ENCODE data around the gene RAB14. TPM values are rescaled to one million over a fixed set of nuclear protein-coding genes. Genes with fewer than 3 reads are reported as not detected.
"Not testable (repeated sequence)": the region's sequence is repeated elsewhere in the genome, so short reads cannot be mapped to it uniquely, and the experiment has no call there.

The RAB14 gene
- total RNA-seq, 1 donor from 2014 or later, result 37.8 TPM

DNA sequence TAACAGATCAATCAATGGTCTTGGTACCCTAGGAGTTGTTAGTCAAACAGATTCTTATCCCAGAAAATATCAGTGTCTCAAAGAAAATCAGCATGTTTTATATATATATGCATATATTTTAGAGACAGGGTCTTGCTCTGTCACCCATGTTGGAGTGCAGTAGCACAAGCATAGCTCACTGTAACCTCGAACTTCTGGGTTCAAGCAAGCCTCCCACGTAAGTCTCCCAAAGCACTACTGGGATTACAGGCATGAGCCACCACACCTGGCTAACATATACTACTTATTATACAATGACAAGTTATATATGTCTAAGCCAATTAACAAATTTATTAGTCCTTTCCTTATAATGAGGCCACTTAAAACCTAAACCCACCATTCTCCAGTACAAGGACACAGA lies 10.4 kb downstream of the RAB14 start:
- DNase-seq (ENCODE audit: low spot score), result no peak

DNA sequence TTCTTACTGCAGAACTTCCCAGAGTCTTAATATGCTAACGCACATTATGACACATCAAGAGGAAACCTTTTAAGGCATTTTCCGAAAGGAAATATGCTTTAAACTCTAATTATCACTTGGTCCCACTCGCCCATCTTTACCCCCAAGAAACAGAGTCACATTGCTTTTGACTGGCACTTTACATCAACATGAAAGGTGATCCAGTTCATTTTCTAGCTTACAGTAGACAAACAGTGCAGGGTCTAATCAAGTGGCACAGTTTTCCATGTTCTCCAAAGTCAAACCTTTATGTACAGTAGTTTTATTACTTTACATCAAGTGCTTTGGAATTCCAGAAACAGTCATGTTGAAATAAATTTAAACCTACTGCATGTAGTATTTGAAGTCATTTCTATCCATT lies 12.0 kb downstream of the RAB14 start:
- no peak for DNase-seq (ENCODE audit: low spot score)

GRCh38 chr9:121189006-121189405 lies 12.7 kb downstream of the RAB14 start:
- DNase-seq (ENCODE audit: low spot score), result no peak

GRCh38 chr9:121187636-121188305 lies 13.9 kb downstream of the RAB14 start:
- DNase-seq (ENCODE audit: low spot score), result peak; percentile 20

DNA sequence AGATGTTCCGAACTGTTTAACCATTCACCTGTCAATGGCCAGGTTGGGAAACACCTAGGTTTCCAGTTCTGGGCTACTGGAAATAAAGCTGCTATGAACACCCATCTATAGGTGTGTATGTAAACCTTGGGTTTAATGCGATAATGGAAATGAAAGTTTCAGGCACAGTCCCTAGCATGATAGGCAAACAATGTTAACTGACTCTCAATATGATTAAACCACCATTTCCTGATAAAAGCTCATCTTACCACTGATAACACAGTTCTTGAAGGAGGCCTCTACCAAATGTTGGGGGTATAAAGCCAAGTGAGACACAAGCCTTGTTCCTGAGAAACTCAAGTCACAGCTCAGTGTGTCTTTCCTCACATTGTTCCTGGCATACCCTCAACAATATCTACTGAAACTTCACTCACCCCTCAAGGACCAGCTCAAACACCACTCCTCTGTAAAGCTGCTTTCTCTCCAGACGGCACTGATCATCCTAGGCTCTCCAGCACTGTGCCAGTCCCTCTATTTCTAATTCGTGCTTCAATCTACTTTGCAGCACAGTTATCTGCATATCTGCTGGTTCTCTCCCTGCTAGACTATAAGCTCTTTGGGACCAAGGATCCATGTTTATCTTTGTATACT lies 15.8 kb downstream of the RAB14 start:
- DNase-seq (ENCODE audit: low spot score), result no peak

- no peak for DNase-seq (ENCODE audit: low spot score)
These were observed 16.4 kb downstream of the RAB14 start for GRCh38 chr9:121185178-121185745.

DNA sequence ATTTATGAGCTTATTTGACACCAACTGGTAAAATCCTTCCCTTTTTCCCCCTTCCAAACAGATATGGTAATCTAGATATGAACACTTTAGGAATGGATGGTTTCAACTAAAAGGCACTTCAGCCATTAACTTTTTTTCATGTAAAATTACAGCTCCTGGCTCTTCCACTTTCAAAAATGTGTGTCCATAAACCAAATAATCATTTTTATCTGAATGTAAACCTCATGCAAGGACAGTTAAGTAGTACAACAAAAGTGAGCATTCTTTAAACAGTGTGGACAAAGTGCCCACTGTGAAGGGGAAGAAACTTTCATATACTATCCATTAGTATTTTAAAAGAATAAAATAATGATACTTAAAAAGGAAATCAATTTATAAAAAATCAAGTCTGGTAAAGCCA lies 17.2 kb downstream of the RAB14 start:
- no peak for DNase-seq (ENCODE audit: low spot score)

DNA sequence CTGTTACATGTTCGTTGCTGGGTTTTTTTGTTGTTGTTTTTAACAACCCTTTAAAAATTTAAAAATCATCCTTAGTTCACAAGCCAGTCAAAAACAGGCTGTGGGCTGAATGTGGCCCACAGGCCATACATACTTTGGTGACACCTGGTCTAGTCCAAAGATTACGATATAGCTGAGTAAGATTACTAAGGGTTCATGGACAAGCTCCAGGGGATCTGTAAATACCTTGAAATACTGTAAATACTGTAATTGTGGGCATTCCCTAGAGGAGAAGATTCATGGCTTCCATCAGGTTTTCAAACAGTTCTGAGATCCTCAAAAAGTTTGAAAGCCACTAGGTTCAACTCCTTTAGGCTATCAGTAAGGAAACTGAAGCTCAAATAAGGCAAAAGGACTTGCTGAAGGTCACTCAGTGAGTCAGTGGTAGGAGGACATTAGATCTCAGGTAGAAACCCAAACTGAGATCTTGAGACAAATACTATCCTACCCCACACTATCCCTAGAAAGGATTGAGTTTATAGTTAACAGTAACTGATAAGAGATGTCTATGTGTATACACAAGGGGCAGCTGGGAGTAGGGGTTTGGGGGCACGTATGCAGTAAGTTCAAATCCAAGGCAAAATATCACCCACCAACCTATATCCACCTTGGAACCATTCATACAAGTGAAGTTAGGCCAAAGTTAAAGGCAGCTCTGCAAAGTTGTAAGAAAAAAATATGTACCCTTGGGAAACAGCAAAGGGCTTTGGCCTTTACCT lies 17.8 kb downstream of the RAB14 start:
- no peak for DNase-seq (ENCODE audit: low spot score)

- no peak for DNase-seq (ENCODE audit: low spot score)
These were observed 18.7 kb downstream of the RAB14 start for GRCh38 chr9:121182989-121183388.

- DNase-seq (ENCODE audit: low spot score), result no peak
These were observed 19.4 kb downstream of the RAB14 start for GRCh38 chr9:121182101-121182836.

- no peak for DNase-seq (ENCODE audit: low spot score)
These were observed 21.6 kb downstream of the RAB14 start for GRCh38 chr9:121179930-121180681.

GRCh38 chr9:121179373-121179721 lies 22.3 kb downstream of the RAB14 start:
- DNase-seq (ENCODE audit: low spot score), result not testable (repeated sequence)

- no peak for DNase-seq (ENCODE audit: low spot score)
These were observed 22.8 kb downstream of the RAB14 start for GRCh38 chr9:121178676-121179372.

DNA sequence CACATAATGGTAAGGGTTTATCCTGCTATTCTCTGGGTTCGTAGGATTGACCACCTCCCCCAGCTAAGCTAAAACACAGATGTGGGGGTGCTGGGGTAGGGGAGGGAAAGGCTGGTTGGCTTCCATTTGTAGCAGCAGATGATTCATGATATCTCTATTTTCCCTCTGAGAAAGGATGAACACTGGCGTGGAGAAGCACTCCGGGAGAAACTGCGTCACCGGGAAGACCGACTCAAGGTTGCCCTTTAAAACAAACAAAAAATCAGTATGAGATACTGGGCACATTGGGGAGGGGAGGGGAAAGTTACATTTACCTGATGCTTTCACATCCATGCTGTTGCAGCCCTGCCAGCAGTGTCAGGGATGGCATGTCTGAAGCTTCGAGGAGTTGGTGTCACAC lies 28.2 kb downstream of the RAB14 start:
- no peak for DNase-seq (ENCODE audit: low spot score)

DNA sequence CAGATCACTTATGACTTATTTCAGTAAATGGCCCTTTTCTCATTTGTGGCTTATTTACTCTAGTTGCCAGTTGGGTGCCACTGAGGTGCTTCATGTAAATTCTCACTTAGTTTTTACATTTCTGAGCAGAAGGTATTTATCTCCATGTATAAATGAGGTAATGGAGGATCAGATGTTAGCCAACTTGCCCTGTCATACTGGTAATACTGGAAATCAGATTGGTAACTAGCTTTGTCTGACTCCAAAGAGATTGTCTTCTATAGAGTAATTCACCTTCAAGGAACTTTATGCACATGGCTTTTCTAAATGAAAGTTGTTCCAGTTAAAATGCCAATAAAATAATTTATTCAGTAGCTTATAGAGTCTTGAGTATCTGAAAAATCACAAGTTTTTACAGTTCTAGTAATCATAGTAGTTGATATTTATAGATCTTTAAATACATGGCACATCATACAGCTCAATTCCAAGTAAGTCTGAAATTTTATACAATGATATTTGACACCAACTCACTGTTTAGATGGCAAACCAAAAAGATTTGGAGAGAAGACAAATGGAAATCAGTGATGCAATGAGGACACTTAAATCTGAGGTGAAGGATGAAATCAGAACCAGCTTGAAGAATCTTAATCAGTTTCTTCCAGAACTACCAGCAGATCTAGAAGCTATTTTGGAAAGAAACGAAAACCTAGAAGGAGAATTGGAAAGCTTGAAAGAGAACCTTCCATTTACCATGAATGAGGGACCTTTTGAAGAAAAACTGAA lies 28.8 kb downstream of the RAB14 start:
- no peak for DNase-seq (ENCODE audit: low spot score)

DNA sequence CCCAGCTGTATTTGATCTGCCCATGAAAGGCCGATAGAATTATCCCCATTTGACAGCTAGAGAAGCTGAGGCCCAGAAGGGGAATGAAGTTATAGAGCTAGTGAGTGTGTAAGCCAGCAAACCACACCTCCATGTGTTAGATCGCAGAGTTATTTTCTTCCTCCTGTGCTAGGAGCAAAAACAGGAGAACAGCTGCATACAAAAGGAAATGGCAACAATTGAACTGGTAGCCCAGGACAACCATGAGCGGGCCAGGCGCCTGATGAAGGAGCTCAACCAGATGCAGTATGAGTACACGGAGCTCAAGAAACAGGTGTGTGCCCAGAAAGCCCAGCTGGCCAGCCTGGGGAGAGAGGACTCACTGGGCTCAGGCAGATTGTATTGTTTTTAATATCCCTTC lies 30.4 kb downstream of the RAB14 start:
- DNase-seq (ENCODE audit: low spot score), result no peak

DNA sequence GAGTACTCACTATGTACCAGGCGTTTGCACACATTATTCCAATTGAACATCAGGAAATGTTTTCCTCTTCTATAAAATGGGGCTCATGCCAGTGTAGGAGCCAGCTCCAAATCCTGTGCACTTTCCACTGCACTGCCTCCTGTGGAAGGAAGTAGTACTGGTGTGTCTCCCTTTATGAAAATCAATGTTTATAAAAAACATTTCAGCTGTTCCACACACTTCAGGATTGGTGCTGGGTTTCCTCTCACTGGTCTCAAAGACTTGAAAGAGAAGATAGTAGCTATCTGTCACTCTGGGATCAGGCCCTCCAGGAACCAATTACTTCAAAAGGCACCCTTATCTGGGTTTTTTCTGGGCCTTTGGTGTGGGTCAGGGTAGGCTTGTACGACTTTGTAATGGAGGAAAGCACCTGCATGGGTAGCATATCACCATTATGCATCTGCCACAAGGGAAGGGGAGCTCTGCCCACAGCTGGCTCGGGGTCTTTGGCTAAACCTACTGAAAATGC lies 32.5 kb downstream of the RAB14 start:
- no peak for DNase-seq (ENCODE audit: low spot score)

- DNase-seq (ENCODE audit: low spot score), result no peak
These were observed 33.6 kb downstream of the RAB14 start for GRCh38 chr9:121168052-121168451.

GRCh38 chr9:121160025-121160424 lies 41.6 kb downstream of the RAB14 start:
- DNase-seq (ENCODE audit: low spot score), result no peak

- no peak for DNase-seq (ENCODE audit: low spot score)
These were observed 43.7 kb downstream of the RAB14 start for GRCh38 chr9:121157939-121158338.
